Nasal cavity respiratory epithelium epithelial cell of viscerocranial mucosa (primary cell): ENCODE results near the gene TSEN34. TPM values are rescaled to one million over a fixed set of nuclear protein-coding genes. Genes with fewer than 3 reads are reported as not detected.

Experiments used
- total RNA-seq: library from RNA; depleted of rRNA; stranded (reverse); fragments of >200 nt; gene quantifications from 2 replicates; pipeline ENCODE4 v1.2.3, GENCODE V29; 2014

The TSEN34 gene
- 49.3 and 58.8 TPM in 2 replicates for total RNA-seq

GRCh38 chr19:54191011-54191810, at the start of gene TSEN34:
Gene TSEN34, plus strand, starts transcription at chr19:54191308. Its CDS starts 57 bp downstream, at chr19:54191365.

GRCh38 chr19:54159352-54160181, 31.5 kb upstream of the TSEN34 start, which contains the start of gene LENG1:
Gene LENG1, minus strand, starts transcription at chr19:54159721. Its CDS starts 26 bp downstream, at chr19:54159695.

GRCh38 chr19:54172471-54173358, 18.4 kb upstream of the TSEN34 start, which contains the start of gene TMC4:
Gene TMC4, minus strand, starts transcription at chr19:54173160. Its CDS starts 43 bp downstream, at chr19:54173117.

GRCh38 chr19:54189145-54189734, 1.9 kb upstream of the TSEN34 start, which contains the start of gene MBOAT7:
Gene MBOAT7, minus strand, starts transcription at chr19:54189580. Its CDS starts 1,072 bp downstream, at chr19:54188508.

GRCh38 chr19:54222474-54223276, 31.6 kb downstream of the TSEN34 start, which contains the start of gene LILRB3:
Gene LILRB3, minus strand, starts transcription at chr19:54223007. Its CDS starts 31 bp downstream, at chr19:54222976.

GRCh38 chr19:54242646-54243045, 51.5 kb downstream of the TSEN34 start, which contains the start of gene LILRA6:
Gene LILRA6, minus strand, starts transcription at chr19:54242790.

Other genes starting within 250 kb of the TSEN34 start
- gene CACNG8, start 228.4 kb upstream of the TSEN34 start, total RNA-seq, result under 0.01 TPM in 2 replicates
- gene CACNG6, start 199.7 kb upstream of the TSEN34 start, total RNA-seq, result not detected in 2 replicates
- gene VSTM1, start 127.4 kb upstream of the TSEN34 start, total RNA-seq, result not detected in 2 replicates
- not detected in 2 replicates for gene TARM1, start 109.9 kb upstream of the TSEN34 start, total RNA-seq
- 0.07 and 1.0 TPM in 2 replicates for gene OSCAR, start 90.5 kb upstream of the TSEN34 start, total RNA-seq
- 7.9 and 16.9 TPM in 2 replicates for gene NDUFA3, start 88.5 kb upstream of the TSEN34 start, total RNA-seq
- 7.2 and 7.3 TPM in 2 replicates for gene TFPT, start 75.7 kb upstream of the TSEN34 start, total RNA-seq
- gene PRPF31, start 75.6 kb upstream of the TSEN34 start, total RNA-seq, result 35.2 and 46.6 TPM in 2 replicates
- 10.3 and 25.8 TPM in 2 replicates for gene CNOT3, start 53.5 kb upstream of the TSEN34 start, total RNA-seq
- gene LENG1, start 31.6 kb upstream of the TSEN34 start, total RNA-seq, result 4.6 and 9.9 TPM in 2 replicates
- gene TMC4, start 18.1 kb upstream of the TSEN34 start, total RNA-seq, result 26.7 and 71.6 TPM in 2 replicates
- gene MBOAT7, start 1.7 kb upstream of the TSEN34 start, total RNA-seq, result 13.3 and 37.7 TPM in 2 replicates
- gene RPS9, start 9.6 kb downstream of the TSEN34 start, total RNA-seq, result 1,225 and 1,614 TPM in 2 replicates
- not detected in 2 replicates for gene LILRB3, start 31.7 kb downstream of the TSEN34 start, total RNA-seq
- not detected in 2 replicates for gene LILRA6, start 51.5 kb downstream of the TSEN34 start, total RNA-seq
- gene LILRB5, start 66.0 kb downstream of the TSEN34 start, total RNA-seq, result not detected in 2 replicates
- gene LILRB2, start 89.8 kb downstream of the TSEN34 start, total RNA-seq, result not detected in 2 replicates
- not detected in 2 replicates for gene LILRA5, start 121.9 kb downstream of the TSEN34 start, total RNA-seq
- not detected in 2 replicates for gene LILRA4, start 147.9 kb downstream of the TSEN34 start, total RNA-seq
- not detected in 2 replicates for gene LAIR1, start 173.6 kb downstream of the TSEN34 start, total RNA-seq
- gene TTYH1, start 224.2 kb downstream of the TSEN34 start, total RNA-seq, result not detected in 2 replicates